HuH-7 (cell line): ENCODE results near the gene POLR2F.
A peak's percentile ranks its signal among the peaks of the same experiment; 100 is the strongest.
"Not testable (repeated sequence)": the region's sequence is repeated elsewhere in the genome, so short reads cannot be mapped to it uniquely, and the experiment has no call there.

ENCODE experiments used
- DNase-seq: peaks from one replicate; pipeline ENCODE4 v3.0.0; 2011; ENCODE audit warnings: low spot score

The POLR2F gene

DNA sequence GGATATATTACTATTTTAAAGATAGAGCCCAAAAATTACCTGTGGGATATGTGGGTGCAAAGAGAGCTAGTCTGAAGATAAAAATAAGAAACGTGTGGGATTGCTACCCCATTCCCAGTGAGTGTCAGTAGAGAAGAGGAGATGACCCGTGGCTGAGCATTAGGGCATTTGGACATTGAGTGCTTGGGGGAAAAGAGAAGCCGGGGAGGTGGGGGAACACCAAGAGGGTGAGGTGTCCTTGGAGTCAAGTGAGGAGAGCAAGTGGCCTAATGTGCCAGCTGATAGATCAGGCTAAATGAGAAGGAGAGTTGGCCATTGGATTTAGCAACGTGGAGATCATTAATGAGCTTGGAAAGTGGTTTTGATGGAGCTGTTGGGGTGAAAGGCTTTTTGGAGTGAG, 1.2 kb downstream of the POLR2F start:
- DNase-seq = no peak

GRCh38 chr22:37955825-37956397, 2.4 kb downstream of the POLR2F start:
- not testable (repeated sequence) for DNase-seq

DNA sequence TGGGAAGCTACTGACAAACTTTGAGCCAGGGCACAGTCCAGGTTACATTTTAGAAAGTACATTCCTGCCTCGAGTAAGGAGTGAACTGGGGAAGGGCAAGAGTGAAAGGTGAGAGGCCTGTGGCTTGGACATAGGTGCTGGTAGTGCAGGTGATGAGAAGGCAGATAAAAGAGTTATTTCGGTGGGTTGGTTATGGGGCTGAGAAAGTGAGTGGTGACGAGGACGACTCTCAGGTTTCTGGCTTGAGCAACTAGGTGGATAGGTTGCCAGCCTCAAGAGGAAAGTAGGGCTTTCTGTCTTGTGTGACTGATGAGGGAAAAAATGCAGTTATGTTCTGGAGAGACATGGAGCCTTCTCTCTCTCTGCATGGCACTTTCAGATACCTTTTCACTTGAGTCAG, 3.7 kb downstream of the POLR2F start:
- no peak for DNase-seq

DNA sequence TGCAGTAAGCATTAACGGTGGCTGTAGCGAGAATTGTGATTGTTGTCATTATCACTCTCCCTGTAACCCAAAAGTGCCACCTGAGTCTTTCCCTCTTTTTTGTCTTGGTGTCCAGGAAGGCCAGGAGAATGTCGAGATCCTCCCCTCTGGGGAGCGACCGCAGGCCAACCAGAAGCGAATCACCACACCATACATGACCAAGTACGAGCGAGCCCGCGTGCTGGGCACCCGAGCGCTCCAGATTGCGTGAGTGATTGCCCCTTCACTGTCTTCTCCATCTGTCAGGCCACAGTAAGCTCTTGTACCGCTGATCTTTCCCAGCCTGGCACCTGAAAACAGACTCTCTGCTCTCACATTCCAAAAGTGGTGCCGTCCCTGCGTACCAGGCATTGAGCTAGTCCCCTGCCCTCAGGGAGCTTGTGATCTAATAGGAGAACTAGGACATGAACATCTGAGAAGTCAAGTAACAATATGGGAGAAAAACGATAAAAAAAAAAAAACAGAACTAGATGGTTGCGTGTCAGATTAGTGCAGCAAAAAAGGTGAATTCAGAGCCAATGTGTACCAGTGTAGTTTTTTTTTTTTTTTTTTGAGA, 5.8 kb downstream of the POLR2F start:
- no peak for DNase-seq

DNA sequence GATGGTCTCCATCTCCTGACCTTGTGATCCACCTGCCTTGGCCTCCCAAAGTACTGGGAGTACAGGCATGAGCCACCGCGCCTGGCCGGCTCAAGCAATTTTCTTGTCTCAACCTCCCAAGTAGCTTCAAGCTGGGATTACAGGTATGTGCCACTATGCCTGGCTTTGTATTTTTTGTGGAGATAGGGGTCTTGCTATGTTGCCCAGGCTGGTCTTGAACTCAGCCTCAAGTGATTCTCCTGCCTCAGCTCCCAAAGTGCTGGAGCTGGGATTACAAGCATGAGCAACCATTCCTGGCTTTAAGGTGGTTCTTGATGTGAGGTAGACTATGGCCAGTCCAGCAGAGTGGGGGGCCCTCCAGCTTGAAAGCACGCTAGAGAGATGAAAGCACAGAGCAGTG, 7.6 kb downstream of the POLR2F start:
- DNase-seq = no peak

GRCh38 chr22:37965940-37966664, 12.6 kb downstream of the POLR2F start:
- no peak for DNase-seq

DNA sequence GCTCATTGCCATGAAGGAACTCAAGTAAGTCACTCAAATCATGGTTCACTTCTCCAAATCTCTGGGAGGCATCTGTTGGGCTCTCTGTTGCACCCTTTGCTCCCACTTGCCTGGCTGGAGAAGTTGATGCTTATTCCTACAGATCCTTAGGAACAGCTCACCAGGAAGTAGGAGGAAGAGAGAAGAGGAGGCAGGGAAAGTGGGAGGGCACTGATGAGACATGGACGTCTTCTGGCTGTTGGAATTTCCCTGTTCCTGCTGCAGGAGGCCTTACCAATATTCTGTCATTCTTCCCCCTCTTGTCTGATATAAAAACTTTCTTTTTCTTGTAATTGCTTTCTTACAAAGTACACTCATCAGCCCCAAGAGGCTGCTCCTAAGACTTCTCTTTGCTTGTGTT, 13.6 kb downstream of the POLR2F start:
- DNase-seq = no peak

DNA sequence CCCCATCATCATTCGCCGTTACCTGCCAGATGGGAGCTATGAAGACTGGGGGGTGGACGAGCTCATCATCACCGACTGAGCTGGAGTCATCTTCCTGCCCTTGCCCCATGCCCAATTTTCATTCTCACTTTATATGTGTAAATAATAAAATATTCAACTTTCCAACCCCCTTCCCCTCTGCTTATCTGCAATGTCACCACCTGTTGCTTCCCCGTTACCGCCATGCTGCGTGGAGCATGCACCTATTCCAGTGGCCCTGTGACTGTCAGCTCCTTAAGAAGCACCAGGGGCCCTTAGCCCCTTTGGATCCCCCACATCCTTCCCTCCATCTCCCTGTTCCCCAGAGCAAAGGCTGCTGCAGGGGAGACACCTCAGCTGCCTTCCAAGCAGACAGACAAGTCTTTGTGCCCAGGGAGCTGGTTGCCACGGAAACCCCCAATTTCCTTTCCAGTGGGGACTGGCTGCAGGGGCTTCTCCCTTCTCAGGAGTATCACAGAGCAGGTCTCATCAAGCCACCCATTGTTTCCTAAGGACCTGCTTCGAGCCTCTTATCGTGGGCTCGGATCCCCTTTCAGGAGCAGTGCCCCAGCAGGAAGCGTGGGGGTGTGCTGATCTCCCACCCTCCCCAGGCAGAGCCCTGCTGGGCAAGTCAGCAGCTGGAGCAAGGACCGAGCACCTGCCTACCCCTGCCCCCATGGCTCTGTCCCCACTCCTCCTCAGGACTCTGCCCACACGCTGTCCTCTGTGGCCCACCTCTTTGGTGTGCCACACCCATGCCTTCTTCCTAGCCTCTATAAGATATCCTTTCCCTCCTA, 14.3 kb downstream of the POLR2F start:
- DNase-seq = no peak

- no peak for DNase-seq
Measured at GRCh38 chr22:37968452-37969251, 15.2 kb downstream of the POLR2F start.

DNA sequence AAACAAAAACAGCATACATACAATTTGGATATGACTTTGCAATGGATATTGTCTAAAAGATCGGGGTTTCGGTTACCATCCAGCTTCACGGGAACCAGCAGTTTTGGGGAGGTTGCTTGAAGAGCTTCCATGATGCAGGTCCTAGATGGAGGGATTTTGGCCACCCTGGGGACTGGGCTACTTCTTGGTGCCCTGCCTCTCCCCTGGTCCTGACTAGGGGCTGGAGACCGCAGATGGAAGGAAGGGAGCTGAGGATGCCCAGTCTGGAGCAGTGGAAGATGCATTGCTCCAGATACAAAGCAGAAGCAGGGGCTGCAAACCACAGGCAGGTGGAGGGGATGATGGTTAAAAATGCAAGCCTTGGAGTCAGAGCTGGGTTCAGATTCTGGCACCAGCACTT, 17.4 kb downstream of the POLR2F start:
- no peak for DNase-seq

GRCh38 chr22:37971475-37972434, 18.3 kb downstream of the POLR2F start:
- DNase-seq = no peak

DNA sequence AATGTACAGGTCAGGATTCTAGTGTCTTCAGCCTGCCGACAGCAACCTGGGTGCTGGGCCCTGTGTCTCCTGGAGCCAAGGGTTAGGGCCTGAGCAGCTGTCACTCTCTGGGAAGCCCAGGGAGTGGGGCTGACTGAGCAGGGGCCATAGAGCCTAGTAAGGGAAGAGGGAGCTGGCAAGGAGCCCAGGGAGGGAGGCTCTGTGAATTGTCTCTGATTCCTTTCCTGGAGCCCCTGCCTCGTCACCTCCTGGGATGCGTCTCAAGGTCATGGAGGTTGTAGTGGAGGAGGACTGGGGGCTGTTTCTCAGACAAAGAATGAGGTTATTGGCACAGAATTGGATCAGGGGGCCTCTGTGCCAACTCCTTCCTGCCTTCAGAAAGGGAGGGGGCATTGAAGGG, 19.0 kb downstream of the POLR2F start:
- DNase-seq = no peak

DNA sequence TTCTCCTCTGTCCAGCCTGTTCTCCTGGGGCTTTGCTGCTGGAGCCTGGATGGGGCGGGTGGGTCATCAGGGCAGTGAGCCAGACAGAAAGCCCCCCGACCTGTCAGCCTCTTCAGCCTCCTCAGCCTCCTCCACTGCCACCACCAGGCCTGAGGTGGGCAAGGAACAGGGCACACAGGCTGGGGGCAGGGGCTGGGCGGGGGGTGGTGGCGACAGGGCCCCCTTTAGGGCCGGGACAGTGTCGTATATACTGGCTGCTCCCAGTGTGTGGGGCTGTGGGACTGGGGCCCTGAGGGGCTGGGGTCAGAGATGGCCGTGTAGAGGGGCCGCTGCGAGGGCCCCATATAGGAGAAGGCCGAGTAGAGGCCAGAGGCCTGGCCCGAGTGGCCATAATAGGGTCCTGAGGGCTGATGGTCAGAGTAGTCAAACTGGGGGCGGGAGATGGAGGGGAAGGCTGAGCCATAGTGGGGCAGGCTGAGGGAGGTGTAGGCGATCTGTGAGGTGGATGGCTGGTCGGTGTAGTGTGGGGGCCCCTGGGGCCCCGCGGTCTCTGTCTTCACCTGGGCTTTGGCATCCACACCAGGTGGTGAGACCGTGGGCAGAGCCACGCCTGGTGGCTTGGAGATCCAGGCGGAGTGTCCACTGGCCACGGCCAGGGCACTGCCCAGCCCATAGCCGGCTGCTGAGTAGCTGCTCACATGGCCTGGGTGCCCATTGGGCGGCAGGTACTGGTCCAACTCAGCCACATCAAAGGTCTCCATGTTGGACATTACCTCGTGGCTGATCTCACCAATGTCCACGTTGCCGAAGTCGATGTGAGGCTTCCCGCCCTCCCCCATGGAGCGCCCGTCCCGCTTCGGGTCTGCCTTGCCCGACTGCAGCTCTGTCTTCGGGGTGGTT, 20.0 kb downstream of the POLR2F start:
- DNase-seq = no peak

DNA sequence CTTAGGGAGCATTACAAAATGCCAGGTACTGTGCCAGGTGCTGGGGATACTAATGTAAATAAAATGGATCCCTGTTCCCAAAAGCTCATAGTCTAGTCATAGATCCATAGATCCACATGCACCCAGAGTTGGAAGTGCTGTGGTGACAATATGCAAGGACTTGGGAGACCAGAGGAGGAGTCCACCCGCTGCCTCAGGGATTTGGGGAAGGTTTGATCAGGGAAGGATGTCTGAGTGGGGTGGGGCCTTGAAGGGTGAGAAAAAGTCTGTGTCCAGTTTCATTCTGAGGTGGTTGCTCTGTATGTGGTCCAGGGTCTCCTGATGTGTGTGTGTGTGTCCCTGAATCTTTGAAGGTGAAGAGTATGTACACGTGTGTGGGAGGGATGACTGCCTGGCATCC, 21.7 kb downstream of the POLR2F start:
- DNase-seq = no peak

GRCh38 chr22:37976022-37976421, 22.5 kb downstream of the POLR2F start:
- not testable (repeated sequence) for DNase-seq

DNA sequence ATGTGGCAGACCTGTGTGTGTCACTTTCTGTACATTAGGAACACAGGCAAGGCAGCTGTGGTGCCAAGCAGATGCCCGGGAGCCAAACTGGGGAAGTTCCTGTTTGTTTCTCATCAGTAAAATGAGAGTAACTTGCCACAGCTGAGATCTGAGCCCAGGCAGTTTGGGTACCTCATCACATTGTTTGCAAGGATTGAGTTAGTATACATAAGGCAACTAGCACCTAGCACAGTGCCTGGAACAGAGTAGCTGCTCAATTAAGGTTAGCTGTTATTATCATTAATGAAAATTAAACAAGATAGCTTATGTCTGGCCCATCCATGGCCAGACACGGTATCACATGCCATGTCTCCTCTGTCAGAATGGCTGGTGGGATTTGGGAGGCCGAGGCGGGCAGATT, 23.0 kb downstream of the POLR2F start:
- no peak for DNase-seq

GRCh38 chr22:37979782-37980181, 26.3 kb downstream of the POLR2F start:
- DNase-seq = no peak

- DNase-seq = peak; percentile 53
Measured at GRCh38 chr22:37981282-37982011, 27.9 kb downstream of the POLR2F start.

DNA sequence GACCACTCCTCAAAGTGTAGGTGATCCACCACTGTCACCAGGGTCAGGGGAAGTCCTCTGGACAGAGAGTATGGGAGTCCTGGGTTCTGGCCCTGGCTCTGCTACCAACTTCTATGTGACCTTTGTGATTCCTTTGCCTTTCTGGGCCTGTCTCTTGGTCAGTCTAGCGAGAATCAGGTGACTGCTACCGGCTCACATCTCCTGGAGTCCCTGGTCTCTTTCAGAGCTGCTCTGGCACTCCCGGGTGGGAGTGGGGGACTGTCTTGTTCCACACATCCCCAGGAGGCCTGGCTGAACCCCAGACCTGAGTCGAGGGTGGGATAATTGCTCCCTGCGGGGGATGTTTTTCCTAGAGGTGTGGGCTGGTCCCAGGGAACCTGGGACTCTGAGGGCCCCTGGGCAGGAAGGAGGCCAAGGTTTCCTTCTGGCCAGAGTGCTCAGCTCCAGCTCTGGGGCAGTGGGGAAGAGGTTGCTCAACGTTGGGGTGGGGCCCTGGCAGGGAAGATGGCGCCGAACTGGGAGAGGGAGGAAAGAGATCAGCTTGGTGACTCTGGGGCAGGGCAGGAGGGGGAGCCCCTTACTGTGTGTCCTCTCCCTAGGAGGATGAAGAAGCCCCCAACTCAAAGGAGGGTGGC, 28.8 kb downstream of the POLR2F start:
- no peak for DNase-seq
